Inflammatory macrophage treated with lipopolysaccharide for 4 hours (primary cell): ENCODE measurements around the gene EFR3B.
A peak's percentile ranks its signal among the peaks of the same experiment; 100 is the strongest.
"Not testable (repeated sequence)": the region's sequence is repeated elsewhere in the genome, so short reads cannot be mapped to it uniquely, and the experiment has no call there.

ENCODE experiments used
- DNase-seq: peaks from one replicate; pipeline ENCODE4 v3.0.0-alpha.2; 2020

The EFR3B gene

DNA sequence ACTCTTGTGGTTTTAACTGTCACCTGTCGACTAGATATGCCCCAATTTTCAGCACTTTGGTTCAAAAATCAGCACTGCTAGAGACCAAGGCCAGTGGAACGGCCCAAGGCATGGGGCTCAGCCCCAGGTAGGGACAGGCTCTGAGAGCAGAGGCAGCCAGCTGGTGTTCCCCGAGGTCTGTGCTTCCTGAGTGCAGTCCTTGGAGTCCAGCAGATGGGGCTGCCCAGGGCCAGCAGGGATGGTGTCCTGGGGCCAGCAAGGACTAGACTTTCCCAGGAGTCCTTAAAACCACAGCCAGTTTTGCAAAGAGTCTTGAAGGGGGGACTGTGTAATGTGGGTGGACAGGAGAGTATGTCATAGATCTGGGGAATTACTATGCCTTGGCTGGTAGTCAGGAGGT lies 70.2 kb downstream of the EFR3B start:
- DNase-seq: no peak

DNA sequence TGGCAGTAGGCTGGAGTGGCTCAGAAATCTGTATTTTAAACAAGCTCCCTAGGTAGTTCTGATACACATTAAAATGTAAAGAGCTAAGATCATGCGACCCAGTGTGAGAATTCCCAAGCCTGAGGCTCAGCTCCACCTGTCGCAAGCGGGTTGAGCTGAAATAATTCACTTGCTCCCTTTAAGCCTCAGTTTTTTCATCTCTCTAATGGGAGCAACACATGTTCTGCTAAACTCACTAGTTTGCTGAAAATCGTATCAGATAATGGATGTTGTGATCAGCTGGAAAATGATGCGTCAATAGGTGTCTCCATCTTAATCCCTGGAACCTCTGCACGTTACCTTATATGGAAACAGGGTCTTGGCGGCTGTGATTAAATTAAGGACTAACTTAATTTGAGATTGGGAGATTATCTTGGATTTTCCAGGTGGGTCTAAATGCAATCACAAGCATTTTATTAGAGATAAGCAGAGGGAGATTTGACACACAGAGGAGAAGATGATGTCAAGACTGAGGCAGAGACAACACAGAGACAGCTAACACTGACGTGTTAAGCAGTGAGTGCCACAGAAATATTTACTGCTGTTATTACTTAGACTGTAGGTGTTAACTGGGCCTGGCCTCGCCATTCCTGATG lies 73.5 kb downstream of the EFR3B start:
- no peak for DNase-seq

DNA sequence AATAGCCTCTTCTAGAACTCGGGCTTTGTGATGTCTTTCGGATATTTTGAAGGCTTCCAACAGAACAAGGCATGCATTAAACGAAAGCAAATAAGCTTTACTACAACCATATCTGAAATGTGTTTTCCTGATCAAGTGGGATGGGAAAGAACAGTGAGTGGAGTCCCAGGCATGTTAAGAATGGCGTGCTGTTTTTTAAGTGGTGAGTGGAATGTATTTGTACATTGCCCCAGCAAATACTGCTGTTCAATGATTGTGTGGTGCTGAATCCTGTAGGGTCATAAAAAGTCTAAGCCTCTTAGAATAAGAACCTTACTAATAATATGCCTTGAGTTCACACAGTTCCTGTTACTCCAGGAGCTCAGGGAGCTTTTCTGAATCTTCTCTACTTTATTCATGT lies 74.0 kb downstream of the EFR3B start:
- DNase-seq: no peak

DNA sequence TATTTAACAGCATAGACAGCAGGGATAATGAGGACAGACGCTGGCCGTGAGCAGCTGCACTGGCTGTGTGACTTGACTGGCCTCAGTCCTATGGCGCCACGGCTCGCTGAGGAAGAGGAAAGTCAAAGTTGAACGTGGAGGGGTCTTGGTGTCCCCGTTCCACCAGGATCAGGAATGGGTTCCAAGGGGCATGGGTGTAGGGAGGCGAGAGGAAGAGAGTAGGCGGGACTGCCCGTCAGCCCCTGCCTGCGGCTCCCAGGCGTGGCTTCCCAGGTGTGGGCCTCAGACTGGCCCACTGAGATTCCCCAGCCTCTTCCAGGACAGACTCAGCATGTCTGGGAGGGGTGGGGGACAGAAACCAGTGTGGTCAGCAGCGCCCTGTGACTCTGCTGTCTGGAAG lies 75.1 kb downstream of the EFR3B start:
- DNase-seq: no peak

DNA sequence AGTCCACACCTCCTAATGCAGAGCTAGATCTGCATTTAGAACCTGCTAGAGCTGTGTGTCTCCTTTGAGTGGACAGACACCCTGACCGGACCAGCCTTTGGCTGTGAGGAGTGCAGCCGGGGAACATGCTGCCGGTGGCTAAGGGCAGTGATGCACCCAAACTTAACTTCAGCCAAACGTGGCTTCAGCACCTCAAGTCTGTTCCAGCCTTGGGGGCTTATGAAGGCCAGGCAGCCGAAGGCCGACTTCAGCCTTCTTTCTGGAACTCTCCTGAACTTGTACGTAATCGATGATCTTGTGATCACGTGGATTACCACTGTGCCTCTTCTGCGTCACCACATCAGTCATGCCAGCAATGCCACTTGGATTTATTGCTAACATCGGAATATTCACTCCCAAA lies 77.4 kb downstream of the EFR3B start:
- no peak for DNase-seq

DNA sequence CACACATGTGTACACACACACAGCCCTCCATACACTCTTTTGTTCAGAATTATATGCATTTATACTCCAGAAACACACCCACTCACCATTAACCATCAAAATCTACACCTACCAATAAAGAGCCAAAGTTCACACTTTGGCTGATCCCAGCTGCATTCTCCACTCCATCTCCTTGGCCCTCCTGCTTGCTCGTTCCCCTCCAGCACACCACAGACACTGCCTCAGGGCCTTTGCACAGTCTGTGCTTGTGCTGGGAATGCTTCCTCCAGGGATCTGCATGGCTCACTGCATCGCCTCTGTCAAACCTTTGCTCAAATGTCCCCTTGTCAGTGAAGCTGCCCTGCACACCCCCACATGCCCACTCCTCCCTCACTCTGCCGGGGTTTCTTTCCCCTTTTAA lies 80.5 kb downstream of the EFR3B start:
- DNase-seq: no peak

DNA sequence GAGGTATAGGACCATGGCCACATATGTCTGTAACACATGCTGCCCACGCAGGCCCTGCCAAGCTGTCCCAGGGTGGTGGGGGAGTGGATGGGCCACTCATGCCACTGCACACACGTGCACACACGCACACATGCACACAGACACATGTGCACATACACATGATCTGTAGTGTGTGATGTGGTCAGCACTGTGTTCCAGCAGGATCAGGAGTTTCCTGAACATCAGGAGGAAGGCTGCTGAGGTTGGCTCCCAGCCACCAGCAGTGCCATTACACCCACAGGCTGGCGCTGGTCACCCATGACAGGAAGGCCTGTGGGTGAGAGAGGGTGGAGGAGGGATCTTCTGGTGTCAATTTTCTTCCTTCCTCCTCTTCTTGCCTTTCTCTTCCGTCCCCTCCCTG lies 81.8 kb downstream of the EFR3B start:
- peak; percentile 60 for DNase-seq

DNA sequence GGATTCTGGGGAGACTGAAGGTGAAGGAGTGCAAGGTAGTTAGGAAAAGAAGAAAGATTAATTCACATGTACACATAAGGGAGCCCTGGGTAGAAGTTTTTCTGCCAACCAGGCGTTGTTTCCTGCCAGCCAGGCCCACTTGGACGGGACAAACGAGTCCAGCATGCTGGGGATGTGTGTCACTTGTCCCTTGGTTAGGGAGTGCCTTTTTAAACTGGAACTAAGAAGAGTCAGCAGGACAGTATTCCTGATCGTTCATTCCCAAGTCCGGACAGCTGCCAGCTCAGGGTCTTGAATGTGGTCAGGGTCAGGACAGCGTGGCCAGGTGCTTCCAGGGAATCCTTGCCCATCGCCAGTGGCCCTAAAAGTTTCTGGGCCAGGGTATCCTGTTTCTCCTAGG lies 83.3 kb downstream of the EFR3B start:
- no peak for DNase-seq

DNA sequence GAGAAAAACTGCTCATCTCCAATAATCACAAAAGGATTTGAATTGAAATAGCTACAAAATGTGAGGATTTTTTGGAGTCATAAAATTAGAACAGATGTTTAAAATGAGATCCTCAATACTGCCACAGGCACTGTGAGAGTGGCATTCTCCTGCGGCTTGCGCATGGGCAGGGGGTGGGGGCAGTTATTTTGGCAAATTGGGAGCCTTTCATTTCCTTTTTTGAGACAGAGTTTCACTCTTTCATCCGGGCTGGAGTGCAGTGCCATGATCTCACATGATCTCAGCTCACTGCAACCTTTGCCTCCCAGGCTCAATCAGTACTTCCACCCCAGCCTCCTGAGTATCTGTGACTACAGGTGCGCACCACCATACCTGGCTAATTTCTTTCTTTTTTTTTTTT lies 84.1 kb downstream of the EFR3B start:
- peak; percentile 74 for DNase-seq

DNA sequence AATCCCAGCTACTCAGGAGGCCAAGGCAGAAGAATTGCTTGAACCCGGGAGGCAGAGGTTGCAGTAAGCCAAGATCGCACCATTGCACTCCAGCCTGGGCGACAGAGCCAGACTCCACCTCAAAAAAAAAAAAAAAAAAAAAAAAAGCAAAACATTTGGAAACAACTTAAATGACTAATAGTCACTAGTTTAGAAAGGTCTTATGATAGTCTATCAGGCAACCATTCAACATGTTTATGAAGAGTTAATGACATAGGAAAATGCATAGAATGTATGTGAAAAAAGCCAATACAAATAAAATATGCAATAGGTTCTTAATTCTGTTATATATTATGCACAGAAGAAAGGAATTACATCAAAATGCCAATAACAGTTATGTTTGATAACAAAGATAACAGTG lies 85.2 kb downstream of the EFR3B start:
- DNase-seq: peak; percentile 54

DNA sequence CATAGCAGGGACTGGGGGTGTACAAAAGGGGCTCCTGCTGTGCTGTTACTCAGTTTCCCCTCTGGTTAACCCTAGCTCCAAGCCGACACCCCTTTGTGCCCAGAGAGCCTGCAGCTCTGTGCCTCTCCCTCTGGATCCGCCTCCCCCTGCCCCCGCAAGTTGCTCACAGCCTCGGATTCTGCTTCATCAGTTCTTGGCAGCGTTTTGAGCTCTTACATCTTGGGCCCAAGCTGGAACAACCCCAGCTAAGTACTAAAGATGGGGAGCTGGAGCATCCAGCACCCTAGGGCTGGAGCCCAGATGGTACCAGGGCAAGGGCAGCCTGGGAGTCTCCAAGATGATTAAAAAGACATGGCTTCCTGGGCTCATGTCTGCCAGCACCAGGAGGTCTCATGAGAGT lies 85.8 kb downstream of the EFR3B start:
- no peak for DNase-seq

DNA sequence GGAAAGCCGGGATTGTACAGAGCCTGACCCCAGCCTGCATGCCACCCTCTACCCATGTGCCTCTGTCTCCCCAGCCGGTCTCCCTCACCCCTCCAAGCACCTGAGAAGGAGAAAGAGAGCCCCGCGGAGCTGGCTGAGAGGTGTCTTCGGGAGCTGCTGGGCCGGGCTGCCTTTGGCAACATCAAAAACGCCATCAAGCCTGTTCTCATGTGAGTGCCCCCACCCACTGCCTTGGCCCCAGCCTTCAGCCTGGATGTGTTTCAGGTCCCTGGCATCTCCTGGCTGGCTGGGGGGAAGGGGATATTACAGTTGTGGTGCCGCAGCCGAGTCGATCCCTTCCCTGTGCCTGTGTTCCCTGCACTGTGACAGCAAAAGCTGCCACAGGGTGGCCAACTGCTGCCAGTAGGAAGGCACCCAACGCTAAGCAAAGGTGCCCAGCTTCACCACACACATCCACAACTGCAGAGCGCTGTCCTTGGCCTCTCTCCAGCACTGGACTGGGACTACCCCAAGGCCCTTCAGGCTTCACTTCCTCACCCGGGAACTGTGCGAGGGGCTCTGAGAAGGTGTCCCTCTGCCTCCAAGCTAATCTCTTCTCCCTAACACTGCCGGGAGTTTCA lies 88.1 kb downstream of the EFR3B start:
- no peak for DNase-seq

DNA sequence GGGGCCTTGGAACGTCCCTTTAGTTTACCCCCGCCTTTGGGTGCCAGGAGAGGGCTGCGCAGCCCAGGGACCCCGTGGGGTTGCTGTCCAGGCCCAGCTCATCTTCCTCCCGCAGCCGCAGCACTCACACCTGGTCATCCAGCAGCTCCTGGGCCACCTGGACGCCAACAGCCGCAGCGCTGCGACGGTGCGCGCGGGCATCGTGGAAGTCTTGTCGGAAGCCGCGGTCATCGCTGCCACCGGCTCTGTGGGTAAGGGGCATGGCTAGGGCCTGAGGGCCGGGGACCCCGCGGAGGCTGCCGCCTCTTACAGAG lies 89.3 kb downstream of the EFR3B start:
- no peak for DNase-seq

DNA sequence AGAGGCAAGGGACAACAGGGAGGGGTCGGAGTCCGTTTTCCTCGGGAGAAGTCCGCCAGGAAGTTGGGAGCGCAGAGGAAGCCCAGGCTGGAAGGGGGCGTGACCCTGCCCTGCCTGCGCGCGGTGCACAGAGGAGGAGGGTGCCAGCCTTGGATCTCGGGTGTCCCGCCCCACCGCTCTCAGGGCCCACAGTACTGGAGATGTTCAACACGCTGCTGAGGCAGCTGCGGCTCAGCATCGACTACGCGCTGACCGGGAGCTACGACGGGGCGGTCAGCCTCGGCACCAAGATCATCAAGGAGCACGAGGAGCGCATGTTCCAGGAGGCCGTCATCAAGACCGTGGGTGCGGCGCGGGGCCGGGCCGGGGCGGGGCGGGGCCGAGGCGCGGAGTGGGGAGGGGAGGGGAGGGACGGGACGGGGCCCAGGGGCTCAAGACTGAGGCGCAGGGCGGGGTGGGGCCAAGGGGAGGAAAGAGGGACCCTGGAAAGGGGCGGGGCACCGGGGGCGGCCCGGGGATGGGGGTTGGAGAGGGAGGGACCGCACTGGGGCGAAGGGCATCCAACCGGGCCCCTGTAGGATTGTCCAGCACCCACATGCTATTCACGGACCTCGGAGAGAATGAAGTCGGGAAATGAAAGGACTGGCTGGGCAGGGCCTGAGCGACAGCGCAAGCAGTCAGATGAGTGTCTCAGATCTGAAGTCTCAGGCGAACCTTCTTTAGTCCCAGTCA lies 89.9 kb downstream of the EFR3B start:
- DNase-seq: peak; percentile 39

DNA sequence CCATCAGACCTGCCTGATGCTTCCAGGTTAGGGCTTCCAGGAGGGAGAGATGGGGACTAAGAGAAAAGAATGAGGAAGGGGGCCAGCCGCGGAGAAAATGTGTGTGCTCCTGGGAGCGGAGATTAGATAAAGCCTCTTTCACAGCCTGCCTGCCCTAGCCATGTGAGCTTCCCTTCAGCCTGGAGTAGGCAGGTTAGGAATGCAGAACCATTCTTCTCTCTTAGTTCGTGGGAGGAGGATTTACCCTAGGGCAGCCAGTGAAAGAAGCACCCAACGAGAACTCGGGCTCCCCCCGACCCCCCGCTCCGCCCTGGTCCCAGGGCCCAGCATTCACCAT lies 90.4 kb downstream of the EFR3B start:
- peak; percentile 11 for DNase-seq

DNA sequence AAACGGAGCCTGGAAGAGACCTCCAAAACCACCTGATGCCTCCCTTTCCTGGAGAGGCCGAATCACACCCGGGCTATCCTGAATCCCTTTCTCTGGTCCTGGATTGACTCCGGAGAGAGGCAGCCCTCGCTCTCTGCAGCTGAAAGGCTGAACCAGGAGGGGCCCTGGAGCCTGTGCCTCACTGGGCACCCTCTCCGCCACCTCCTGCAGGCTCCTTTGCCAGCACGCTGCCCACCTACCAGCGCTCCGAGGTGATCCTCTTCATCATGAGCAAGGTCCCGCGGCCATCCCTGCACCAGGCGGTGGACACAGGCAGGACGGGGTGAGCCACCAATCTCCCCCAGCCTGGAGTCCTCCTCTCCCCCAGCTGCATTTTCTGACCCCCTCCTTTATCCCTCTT lies 90.8 kb downstream of the EFR3B start:
- DNase-seq: no peak

DNA sequence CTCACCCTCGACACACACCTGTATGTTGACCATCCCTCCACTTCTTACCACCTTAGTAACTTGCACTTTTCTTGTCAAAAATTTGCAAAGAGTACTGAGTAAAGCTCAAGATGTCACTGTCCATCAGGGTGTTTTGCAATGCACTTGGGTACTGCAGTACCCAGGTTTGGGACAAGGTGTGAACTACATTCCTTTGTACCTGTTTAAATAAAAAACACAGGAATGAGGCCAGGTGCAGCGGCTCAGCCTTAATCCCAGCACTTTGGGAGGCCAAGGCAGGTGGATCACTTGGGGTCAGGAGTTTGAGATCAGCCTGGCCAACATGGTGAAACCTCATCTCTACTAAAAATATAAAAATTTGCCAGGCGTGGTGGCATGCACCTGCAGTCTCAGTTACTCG lies 98.7 kb downstream of the EFR3B start:
- not testable (repeated sequence) for DNase-seq

DNA sequence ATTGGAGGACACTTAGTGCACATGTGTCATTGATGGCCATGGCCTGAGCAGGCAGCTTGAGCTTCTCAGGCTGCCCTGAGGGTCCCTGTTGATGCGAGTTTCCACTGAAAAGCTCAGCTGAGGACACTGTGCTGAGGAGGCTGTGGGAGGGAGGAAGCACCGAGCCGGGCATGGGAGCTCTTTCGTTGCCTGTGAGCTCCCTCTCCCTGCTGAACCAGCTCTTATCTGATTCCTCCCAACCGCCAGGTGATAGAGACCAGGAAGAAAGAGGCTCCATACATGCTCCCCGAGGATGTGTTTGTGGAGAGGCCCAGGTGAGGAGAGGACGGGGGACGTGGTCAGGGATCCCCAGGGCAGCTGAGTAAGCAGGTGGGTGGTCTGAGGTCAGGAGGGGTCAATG lies 99.2 kb downstream of the EFR3B start:
- no peak for DNase-seq

DNA sequence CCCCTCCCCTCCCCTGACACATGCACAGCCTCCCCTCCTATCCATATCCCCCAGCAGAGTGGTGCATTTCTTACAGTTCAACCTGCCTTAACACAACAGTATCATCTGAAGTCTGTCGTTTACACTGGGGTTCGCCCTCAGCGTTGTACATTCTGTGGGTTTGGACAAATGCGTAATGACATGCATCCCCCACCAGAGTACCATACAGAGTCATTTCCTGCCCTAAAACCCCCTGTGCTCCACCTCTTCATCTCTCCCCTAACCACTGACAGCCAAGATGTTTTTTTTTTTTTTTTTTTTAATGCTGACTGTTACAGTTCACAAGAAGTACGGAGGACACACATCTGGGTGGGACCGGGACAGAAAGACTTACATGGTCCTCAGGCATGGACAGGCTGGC lies 103.9 kb downstream of the EFR3B start:
- DNase-seq: no peak

DNA sequence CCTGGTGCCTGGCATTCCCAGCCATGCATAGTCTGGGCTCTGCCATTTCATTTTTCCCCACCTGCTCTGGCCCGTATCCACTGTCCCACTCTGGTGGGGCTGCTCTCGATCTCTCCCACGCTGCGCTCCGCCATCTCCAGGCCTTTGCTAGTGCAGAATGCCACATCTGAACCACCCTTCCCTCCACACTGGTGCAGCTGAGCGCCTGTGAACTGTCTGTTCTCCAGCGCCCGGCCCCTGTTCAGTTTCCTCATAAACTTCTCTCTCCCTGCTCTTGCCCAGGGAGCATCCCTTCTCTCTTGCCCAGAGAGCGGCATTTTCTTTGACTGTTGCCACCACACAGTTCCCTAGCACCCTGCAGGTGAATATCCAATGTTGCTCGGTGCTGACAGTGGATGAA lies 105.0 kb downstream of the EFR3B start:
- DNase-seq: no peak

DNA sequence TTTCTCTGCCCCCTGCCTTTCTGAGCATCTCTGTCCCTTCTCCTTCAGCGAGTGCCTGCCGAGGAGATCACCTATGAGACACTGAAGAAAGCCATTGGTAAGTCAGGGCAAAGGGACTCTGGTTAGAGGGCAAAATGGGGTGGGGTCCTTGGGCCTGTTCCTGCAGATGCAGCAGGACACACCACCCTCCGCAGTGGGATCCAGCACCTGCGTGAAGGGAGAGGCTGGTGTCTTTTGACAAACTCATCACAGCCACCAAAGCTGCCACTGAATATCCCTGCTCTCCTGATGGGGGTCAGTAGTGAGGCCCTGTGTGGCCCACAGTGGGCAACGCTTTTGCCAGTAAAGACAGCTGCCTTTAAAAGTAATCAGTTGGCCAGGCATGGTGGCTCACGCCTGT lies 107.8 kb downstream of the EFR3B start:
- DNase-seq: no peak

DNA sequence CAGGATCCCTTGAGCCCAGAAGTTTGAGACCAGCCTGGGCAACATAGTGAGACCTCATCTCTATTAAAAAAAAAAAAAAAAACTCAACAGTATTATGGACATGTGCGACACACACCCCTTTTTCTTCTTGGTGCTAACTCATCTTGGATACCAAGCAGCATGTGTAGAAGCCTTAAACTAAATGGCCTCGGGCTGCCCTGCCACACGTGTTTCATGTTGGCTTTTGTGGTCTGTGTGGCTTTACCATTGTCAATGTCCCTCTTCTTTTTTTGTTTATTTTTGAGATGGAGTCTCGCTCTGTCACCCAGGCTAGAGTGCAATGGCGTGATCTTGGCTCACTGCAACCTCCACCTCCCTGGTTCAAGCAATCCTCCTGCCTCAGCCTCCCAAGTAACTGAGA lies 109.1 kb downstream of the EFR3B start:
- DNase-seq: not testable (repeated sequence)

DNA sequence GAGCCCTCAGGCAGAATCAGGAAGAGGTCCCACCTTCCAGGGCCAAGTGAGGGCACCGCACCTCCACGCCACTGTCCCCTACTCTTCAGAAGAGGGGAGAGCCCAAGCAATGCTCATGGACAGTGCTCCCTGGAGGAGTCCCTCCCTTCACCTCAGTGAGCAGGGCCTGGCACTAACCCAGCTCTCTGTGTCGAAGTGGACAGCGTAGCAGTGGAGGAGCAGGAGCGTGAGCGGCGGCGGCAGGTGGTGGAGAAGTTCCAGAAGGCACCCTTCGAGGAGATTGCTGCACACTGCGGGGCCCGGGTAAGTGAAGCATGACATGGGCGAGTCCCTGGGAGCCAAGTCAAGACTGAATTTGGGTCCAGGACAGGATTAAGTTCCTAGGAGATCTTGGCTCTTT lies 109.8 kb downstream of the EFR3B start:
- DNase-seq: no peak

DNA sequence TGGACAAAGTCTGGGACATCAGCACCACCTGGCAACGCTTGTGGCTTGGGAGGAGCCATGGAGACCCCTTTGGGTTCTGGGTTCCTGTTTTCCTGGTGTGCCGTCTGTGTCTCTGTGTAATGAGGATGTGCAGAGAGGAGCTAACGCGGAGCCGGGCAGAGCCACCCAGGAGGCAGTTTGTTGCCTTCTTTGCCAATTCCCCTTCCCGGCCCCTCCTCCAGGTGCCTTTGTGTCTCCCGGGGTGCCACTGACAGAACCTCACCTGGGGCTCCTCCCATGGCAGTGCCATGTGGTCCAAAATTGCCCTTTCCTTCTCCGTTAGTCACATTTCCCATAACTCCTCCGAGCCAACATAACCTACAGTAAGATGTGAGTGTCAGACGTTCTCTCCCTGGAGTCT lies 113.5 kb downstream of the EFR3B start:
- DNase-seq: no peak
